ENCODE results near the gene GNAI1. TPM values are rescaled to one million over a fixed set of nuclear protein-coding genes. Genes with fewer than 3 reads are reported as not detected.
"Not testable (repeated sequence)": the region's sequence is repeated elsewhere in the genome, so short reads cannot be mapped to it uniquely, and the experiment has no call there.

GNAI1 gene
- total RNA-seq, 1 donor from 2014 or later, result 61.1 TPM

DNA sequence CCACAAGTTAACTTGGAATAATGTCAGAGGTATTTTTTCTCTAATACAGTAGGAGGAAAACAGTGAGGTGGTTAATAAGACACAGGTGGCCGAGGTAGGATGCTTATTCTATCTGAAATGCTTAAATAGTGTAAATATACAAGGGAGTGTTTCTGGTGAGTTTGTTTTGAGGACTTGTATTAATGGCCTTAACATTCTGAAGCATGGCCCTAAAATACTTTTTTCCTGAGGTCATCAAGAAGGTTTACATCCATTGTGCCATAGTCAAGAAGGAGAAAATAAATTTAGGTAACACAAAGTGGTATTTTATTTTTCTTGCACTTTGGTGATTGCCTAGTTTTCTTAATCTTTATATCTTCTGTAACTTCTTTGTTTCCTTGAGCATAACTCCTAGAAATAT, 18.8 kb downstream of the GNAI1 start:
- Mint-ChIP-seq H3K27me3 (ENCODE audit: low read depth) (no peaks in the 10 kb centered on the region), H3K36me3 (peaks cover 3% of the 10 kb centered on the region), H3K4me3 (no peak overlapping the region), H3K27ac (peak overlapping the region; percentile 48), H3K4me1 (peaks cover 46% of the 10 kb centered on the region), H3K9me3 (peaks cover 2% of the 10 kb centered on the region)
- no peak for DNase-seq (ENCODE audit: low spot score in 2 of 2, unreplicated experiment in 2 of 2)
- TF ChIP-seq, protein P1, sequence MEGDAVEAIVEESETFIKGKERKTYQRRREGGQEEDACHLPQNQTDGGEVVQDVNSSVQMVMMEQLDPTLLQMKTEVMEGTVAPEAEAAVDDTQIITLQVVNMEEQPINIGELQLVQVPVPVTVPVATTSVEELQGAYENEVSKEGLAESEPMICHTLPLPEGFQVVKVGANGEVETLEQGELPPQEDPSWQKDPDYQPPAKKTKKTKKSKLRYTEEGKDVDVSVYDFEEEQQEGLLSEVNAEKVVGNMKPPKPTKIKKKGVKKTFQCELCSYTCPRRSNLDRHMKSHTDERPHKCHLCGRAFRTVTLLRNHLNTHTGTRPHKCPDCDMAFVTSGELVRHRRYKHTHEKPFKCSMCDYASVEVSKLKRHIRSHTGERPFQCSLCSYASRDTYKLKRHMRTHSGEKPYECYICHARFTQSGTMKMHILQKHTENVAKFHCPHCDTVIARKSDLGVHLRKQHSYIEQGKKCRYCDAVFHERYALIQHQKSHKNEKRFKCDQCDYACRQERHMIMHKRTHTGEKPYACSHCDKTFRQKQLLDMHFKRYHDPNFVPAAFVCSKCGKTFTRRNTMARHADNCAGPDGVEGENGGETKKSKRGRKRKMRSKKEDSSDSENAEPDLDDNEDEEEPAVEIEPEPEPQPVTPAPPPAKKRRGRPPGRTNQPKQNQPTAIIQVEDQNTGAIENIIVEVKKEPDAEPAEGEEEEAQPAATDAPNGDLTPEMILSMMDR (IDR thresholded peaks at IDR 0.05; ENCODE audit: unreplicated experiment), result no peak

DNA sequence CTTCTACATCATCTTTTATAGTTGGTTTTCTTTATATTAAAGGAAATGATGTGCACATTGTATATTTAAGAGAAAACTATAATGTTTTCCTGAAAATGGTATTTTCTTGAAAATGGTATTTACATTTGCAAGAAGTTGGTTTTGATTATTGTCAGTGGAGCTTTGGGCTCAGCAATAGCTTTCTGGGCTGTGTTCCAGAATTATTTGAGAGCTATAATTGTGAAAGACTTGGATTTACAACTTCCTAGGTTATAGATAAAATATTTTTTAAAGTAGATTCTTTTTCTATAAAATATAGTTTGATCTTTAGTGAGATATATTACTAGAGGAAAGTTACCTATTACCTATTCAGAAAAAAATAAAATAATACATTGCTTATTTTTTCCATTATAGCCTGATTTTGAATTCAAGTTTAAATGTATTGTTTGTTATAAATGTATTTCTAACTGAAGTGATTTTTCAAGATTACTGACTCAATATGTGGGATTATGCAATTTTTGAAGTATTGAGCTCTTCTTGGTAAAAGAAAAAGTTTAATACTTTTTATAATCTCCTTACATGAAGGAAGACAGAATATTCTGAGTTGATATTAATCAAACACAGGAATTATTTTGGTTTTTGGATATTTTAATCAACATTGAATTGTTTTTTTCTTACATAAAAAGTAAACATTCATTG, 20.2 kb downstream of the GNAI1 start:
- H3K27me3 Mint-ChIP-seq (ENCODE audit: low read depth), result no peaks in the 10 kb centered on the region
- H3K9me3 Mint-ChIP-seq, result peaks cover 8% of the 10 kb centered on the region
- TF ChIP-seq, protein P1 (IDR thresholded peaks at IDR 0.05; ENCODE audit: unreplicated experiment), result no peak
- H3K36me3 Mint-ChIP-seq, result peaks cover 4% of the 10 kb centered on the region
- peaks cover 46% of the 10 kb centered on the region for H3K4me1 Mint-ChIP-seq
- no peak overlapping the region for H3K4me3 Mint-ChIP-seq
- H3K27ac Mint-ChIP-seq, result no peak overlapping the region
- DNase-seq (ENCODE audit: low spot score in 2 of 2, unreplicated experiment in 2 of 2), result no peak

DNA sequence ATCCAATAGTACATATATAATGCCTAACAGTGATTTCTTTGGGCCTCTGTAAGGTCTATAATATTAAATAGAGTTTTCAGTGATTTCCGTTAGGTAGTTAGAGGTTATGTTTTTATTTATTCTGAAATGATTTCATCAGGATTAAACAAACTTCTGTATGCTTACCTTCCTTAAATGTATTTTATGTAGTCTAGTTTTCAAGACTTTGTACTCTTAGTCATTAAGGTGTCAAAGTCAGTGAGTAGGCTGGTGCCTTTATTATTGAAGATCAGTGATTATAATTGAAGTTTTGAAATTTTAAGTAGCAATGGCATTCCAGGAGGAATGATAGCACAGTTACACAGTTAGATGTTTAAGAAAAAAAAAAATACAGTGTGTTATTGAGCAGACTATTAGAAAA, 20.7 kb downstream of the GNAI1 start:
- Mint-ChIP-seq H3K4me3 (no peak overlapping the region), H3K27me3 (ENCODE audit: low read depth) (no peaks in the 10 kb centered on the region), H3K4me1 (peaks cover 45% of the 10 kb centered on the region), H3K27ac (peak overlapping the region; percentile 59), H3K9me3 (peaks cover 8% of the 10 kb centered on the region), H3K36me3 (peaks cover 4% of the 10 kb centered on the region)
- TF ChIP-seq, protein P1 (IDR thresholded peaks at IDR 0.05; ENCODE audit: unreplicated experiment), result no peak
- no peak for DNase-seq (ENCODE audit: low spot score in 2 of 2, unreplicated experiment in 2 of 2)

DNA sequence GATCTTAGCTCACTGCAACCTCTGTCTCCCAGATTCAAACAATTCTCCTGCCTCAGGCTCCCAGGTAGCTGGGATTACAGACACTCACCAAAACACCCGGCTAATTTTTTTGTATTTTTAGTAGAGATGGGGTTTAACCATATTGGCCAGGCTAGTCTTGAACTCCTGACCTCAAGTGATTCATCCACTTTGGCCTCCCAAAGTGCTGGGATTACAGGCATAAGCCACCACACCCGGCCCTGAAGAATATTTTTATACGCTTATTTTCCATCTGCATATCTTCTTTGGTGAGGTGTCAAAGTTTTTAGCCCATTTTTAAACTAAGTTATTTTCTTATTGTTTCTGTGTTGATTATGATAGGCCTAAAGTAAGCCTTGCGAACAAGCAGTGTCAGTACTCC, 23.1 kb downstream of the GNAI1 start:
- not testable (repeated sequence) for H3K27me3 Mint-ChIP-seq (ENCODE audit: low read depth); H3K4me3 Mint-ChIP-seq; H3K27ac Mint-ChIP-seq; H3K36me3 Mint-ChIP-seq; DNase-seq (ENCODE audit: low spot score in 2 of 2, unreplicated experiment in 2 of 2); H3K9me3 Mint-ChIP-seq
- peaks cover 28% of the 10 kb centered on the region for H3K4me1 Mint-ChIP-seq

DNA sequence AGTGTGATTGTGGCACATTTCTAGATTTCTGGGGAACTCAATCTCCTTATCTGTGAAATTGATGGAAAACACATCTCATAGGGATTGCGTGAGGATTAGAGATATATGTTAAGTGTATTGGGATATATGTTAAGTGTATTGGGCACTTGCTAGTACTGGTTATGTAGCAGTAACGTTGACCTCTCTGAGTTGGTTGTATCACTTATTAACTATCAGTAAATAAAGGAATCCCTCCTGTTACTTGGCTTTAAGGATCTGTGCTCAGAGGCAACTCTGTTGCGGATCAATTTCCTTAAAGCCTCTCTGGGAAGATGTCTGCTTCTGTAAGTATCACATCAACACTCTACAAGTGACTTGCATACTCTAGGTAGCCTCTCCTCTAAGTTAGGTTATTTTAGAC, 25.2 kb downstream of the GNAI1 start:
- Mint-ChIP-seq H3K4me1 (peaks cover 17% of the 10 kb centered on the region), H3K9me3 (peaks cover 12% of the 10 kb centered on the region), H3K27me3 (ENCODE audit: low read depth) (no peaks in the 10 kb centered on the region), H3K36me3 (peaks cover 7% of the 10 kb centered on the region), H3K27ac (no peak overlapping the region), H3K4me3 (no peak overlapping the region)
- TF ChIP-seq, protein P1 (IDR thresholded peaks at IDR 0.05; ENCODE audit: unreplicated experiment), result no peak
- DNase-seq (ENCODE audit: low spot score in 2 of 2, unreplicated experiment in 2 of 2), result no peak

DNA sequence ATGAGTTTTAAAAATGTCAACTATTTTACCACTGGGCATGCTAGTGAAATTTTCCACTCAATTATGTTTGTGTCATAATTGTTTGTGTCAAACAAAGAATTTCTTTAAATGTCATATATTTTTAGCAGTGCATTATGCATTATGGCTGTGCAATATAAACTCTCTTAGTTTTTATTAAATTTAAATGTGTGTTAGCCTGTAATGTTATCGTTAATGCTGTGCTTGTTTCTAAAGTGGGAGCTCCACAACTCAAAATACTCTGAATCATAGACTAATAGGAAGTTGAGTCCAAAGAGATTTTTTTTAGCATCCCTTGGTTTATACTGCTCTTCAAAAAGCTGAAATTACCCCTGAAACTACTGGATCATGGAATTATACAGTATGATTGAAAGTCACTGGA, 26.8 kb downstream of the GNAI1 start:
- TF ChIP-seq, protein P1 (IDR thresholded peaks at IDR 0.05; ENCODE audit: unreplicated experiment), result no peak
- H3K9me3 Mint-ChIP-seq, result peaks cover 12% of the 10 kb centered on the region
- H3K36me3 Mint-ChIP-seq, result peaks cover 7% of the 10 kb centered on the region
- no peak overlapping the region for H3K27ac Mint-ChIP-seq
- no peak for DNase-seq (ENCODE audit: low spot score in 2 of 2, unreplicated experiment in 2 of 2)
- no peak overlapping the region for H3K4me3 Mint-ChIP-seq
- H3K4me1 Mint-ChIP-seq, result peaks cover 22% of the 10 kb centered on the region
- H3K27me3 Mint-ChIP-seq (ENCODE audit: low read depth), result no peaks in the 10 kb centered on the region

Measured in mesothelial cell of epicardium (in vitro differentiated cells).